Measurements from ENCODE around the gene UBALD1. TPM values are rescaled to one million over a fixed set of nuclear protein-coding genes. Genes with fewer than 3 reads are reported as not detected.

UBALD1 gene
- 8.6 and 12.7 TPM in 2 replicates for total RNA-seq

GRCh38 chr16:4614571-4615383 is at the start of gene UBALD1:
UBALD1 (minus strand) TSS chr16:4614888; CDS start chr16:4614797, 91 bp downstream.

GRCh38 chr16:4624015-4624826 is 9.5 kb upstream of the UBALD1 start, which contains the start of gene MGRN1:
MGRN1 (plus strand) TSS chr16:4624826; CDS start chr16:4624961, 135 bp downstream.

Small RNA genes within 50 kb of the gene (small RNA-seq; reads per million reads assigned to genes)
- gene RN7SL850P: not detected

Other genes with a start within 250 kb of the UBALD1 start
- 0.33 and 0.86 TPM in 2 replicates for gene VASN, start 243.0 kb downstream of the UBALD1 start, total RNA-seq
- gene CORO7, start 198.3 kb downstream of the UBALD1 start, total RNA-seq: 63.0 and 67.0 TPM in 2 replicates
- gene DNAJA3, start 189.0 kb downstream of the UBALD1 start, total RNA-seq: 37.2 and 44.9 TPM in 2 replicates
- gene NMRAL1, start 140.3 kb downstream of the UBALD1 start, total RNA-seq: 56.6 and 96.4 TPM in 2 replicates
- gene HMOX2, start 138.5 kb downstream of the UBALD1 start, total RNA-seq: 143 and 164 TPM in 2 replicates
- 12.7 and 18.9 TPM in 2 replicates for gene CDIP1, start 76.1 kb downstream of the UBALD1 start, total RNA-seq
- gene C16orf96, start 58.5 kb downstream of the UBALD1 start, total RNA-seq: not detected in 2 replicates
- 50.6 and 53.2 TPM in 2 replicates for gene MGRN1, start 9.9 kb upstream of the UBALD1 start, total RNA-seq
- gene NUDT16L1, start 78.7 kb upstream of the UBALD1 start, total RNA-seq: 23.8 and 27.4 TPM in 2 replicates
- gene ANKS3, start 119.4 kb upstream of the UBALD1 start, total RNA-seq: 16.3 and 19.7 TPM in 2 replicates
- gene DNAAF8, start 119.6 kb upstream of the UBALD1 start, total RNA-seq: 0.48 and 1.3 TPM in 2 replicates
- 11.4 and 14.1 TPM in 2 replicates for gene ZNF500, start 152.3 kb upstream of the UBALD1 start, total RNA-seq
- not detected in 2 replicates for gene SEPTIN12, start 173.5 kb upstream of the UBALD1 start, total RNA-seq
- not detected in 2 replicates for gene SMIM22, start 180.5 kb upstream of the UBALD1 start, total RNA-seq
- 13.1 and 14.7 TPM in 2 replicates for gene ROGDI, start 187.7 kb upstream of the UBALD1 start, total RNA-seq
- gene GLYR1, start 232.4 kb upstream of the UBALD1 start, total RNA-seq: 67.2 and 69.6 TPM in 2 replicates
- 48.2 and 59.1 TPM in 2 replicates for gene UBN1, start 232.6 kb upstream of the UBALD1 start, total RNA-seq